ENCODE measurements around the gene SNRNP70. TPM values are rescaled to one million over a fixed set of nuclear protein-coding genes. Genes with fewer than 3 reads are reported as not detected.

Gene SNRNP70
- total RNA-seq, 1 experiment from 2014 or later, result 325 TPM

DNA sequence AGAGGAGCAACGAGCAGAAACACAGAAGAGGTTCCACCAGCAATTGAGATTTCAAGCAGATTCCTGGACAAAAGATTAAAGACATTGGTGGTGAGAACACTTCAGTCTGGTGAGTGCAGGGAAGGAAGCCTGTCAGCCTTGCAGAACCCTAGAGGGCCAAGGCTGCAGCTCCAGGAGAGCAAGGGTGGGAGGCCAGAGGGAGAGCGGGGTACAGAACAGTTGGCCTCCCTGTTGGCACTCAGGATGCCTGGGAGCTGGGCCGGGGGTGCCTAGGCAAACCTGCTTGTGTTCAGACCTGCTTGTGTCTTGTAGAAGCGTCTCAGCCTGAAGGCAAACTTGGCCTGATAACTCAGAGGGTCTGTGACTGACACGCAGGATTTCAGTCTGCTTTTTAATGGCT lies 23.8 kb downstream of the SNRNP70 start:
- H3K4me1 Mint-ChIP-seq (ENCODE audit: low read depth, unreplicated experiment), result peaks cover 11% of the 10 kb centered on the region
- H3K27me3 Mint-ChIP-seq (ENCODE audit: unreplicated experiment), result no peaks in the 10 kb centered on the region
- no peak overlapping the region for H3K4me3 Mint-ChIP-seq (ENCODE audit: low read depth, unreplicated experiment)
- CTCF ChIA-PET, result interaction anchor here (0.6 kb wide), 1 partner anchor 90 kb away, joined by 3 read pairs; no protein-coding TSS in a partner anchor
- intact Hi-C loops (cut with micrococcal nuclease; ENCODE audit: unreplicated experiment), result no loop called here
- no peak for TF ChIP-seq CTCF (IDR thresholded peaks at IDR 0.05; ENCODE audit: unreplicated experiment)
- H3K36me3 Mint-ChIP-seq (ENCODE audit: insufficient read depth, unreplicated experiment), result peaks cover 60% of the 10 kb centered on the region
- no peak overlapping the region for H3K27ac Mint-ChIP-seq (ENCODE audit: unreplicated experiment)
- no TSS peak for BruUV-seq (replicated peaks)
- H3K9me3 Mint-ChIP-seq (ENCODE audit: low read depth, unreplicated experiment), result no peaks in the 10 kb centered on the region
- no peak for DNase-seq

GRCh38 chr19:49109569-49110233 lies 24.4 kb downstream of the SNRNP70 start:
- CTCF ChIA-PET, result interaction anchor here (0.6 kb wide), 1 partner anchor 89 kb away, joined by 3 read pairs; no protein-coding TSS in a partner anchor
- H3K4me1 Mint-ChIP-seq (ENCODE audit: low read depth, unreplicated experiment), result peaks cover 12% of the 10 kb centered on the region
- no peaks in the 10 kb centered on the region for H3K27me3 Mint-ChIP-seq (ENCODE audit: unreplicated experiment)
- no peaks in the 10 kb centered on the region for H3K9me3 Mint-ChIP-seq (ENCODE audit: low read depth, unreplicated experiment)
- H3K36me3 Mint-ChIP-seq (ENCODE audit: insufficient read depth, unreplicated experiment), result peaks cover 57% of the 10 kb centered on the region
- intact Hi-C loops (cut with micrococcal nuclease; ENCODE audit: unreplicated experiment), result no loop called here
- DNase-seq, result no peak
- BruUV-seq (replicated peaks), result no TSS peak
- no peak for TF ChIP-seq CTCF (IDR thresholded peaks at IDR 0.05; ENCODE audit: unreplicated experiment)
- H3K27ac Mint-ChIP-seq (ENCODE audit: unreplicated experiment), result no peak overlapping the region
- H3K4me3 Mint-ChIP-seq (ENCODE audit: low read depth, unreplicated experiment), result no peak overlapping the region

DNA sequence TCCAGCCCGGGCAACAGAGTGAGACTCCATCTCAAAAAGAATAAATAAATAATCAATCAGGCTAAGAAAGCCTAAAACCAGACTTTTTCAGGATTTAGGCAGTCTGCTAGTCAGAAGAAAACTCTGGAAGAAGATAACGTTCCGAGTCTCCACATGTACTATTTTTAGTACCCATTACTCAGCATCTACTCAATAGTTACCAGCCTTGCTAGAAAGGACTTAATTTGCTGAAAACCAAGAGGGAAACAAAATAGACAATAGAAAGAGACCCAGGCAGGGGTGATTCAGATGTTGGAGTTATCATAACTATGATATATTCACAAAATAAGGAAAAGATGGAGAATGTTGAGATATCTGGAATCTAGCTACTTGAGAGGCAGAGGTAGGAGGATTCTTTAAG lies 25.3 kb downstream of the SNRNP70 start:
- no peak for DNase-seq
- no peak for TF ChIP-seq CTCF (IDR thresholded peaks at IDR 0.05; ENCODE audit: unreplicated experiment)
- H3K4me3 Mint-ChIP-seq (ENCODE audit: low read depth, unreplicated experiment), result no peak overlapping the region
- peaks cover 56% of the 10 kb centered on the region for H3K36me3 Mint-ChIP-seq (ENCODE audit: insufficient read depth, unreplicated experiment)
- CTCF ChIA-PET, result interaction anchor here (0.6 kb wide), 1 partner anchor 319 kb away, joined by 3 read pairs; no protein-coding TSS in a partner anchor
- peaks cover 12% of the 10 kb centered on the region for H3K4me1 Mint-ChIP-seq (ENCODE audit: low read depth, unreplicated experiment)
- no peaks in the 10 kb centered on the region for H3K9me3 Mint-ChIP-seq (ENCODE audit: low read depth, unreplicated experiment)
- intact Hi-C loops (cut with micrococcal nuclease; ENCODE audit: unreplicated experiment), result no loop called here
- BruUV-seq (replicated peaks), result no TSS peak
- no peak overlapping the region for H3K27ac Mint-ChIP-seq (ENCODE audit: unreplicated experiment)
- H3K27me3 Mint-ChIP-seq (ENCODE audit: unreplicated experiment), result no peaks in the 10 kb centered on the region

- CTCF ChIA-PET, result interaction anchor here (0.6 kb wide), 1 partner anchor 11 kb away, joined by 11 read pairs; no protein-coding TSS in a partner anchor
- intact Hi-C loops (cut with micrococcal nuclease; ENCODE audit: unreplicated experiment), result no loop called here
- H3K4me3 Mint-ChIP-seq (ENCODE audit: low read depth, unreplicated experiment), result no peak overlapping the region
Observed at GRCh38 chr19:49111218-49111998, 26.2 kb downstream of the SNRNP70 start.

More at GRCh38 chr19:49111218-49111998, 26.2 kb downstream of the SNRNP70 start:
- H3K4me1 Mint-ChIP-seq (ENCODE audit: low read depth, unreplicated experiment), result peaks cover 16% of the 10 kb centered on the region
- no peaks in the 10 kb centered on the region for H3K27me3 Mint-ChIP-seq (ENCODE audit: unreplicated experiment)
- BruUV-seq (replicated peaks), result no TSS peak
- H3K36me3 Mint-ChIP-seq (ENCODE audit: insufficient read depth, unreplicated experiment), result peaks cover 52% of the 10 kb centered on the region
- H3K9me3 Mint-ChIP-seq (ENCODE audit: low read depth, unreplicated experiment), result no peaks in the 10 kb centered on the region
- H3K27ac Mint-ChIP-seq (ENCODE audit: unreplicated experiment), result no peak overlapping the region
- no peak for DNase-seq
- no peak for TF ChIP-seq CTCF (IDR thresholded peaks at IDR 0.05; ENCODE audit: unreplicated experiment)
